Retina (tissue), 1 donor: ENCODE data around the gene DDX39B.
"Not testable (repeated sequence)": the region's sequence is repeated elsewhere in the genome, so short reads cannot be mapped to it uniquely, and the experiment has no call there.

Experiments
- DNase-seq: peaks from one replicate; pipeline ENCODE4 v3.0.0-alpha.2; 2016

The DDX39B gene

DNA sequence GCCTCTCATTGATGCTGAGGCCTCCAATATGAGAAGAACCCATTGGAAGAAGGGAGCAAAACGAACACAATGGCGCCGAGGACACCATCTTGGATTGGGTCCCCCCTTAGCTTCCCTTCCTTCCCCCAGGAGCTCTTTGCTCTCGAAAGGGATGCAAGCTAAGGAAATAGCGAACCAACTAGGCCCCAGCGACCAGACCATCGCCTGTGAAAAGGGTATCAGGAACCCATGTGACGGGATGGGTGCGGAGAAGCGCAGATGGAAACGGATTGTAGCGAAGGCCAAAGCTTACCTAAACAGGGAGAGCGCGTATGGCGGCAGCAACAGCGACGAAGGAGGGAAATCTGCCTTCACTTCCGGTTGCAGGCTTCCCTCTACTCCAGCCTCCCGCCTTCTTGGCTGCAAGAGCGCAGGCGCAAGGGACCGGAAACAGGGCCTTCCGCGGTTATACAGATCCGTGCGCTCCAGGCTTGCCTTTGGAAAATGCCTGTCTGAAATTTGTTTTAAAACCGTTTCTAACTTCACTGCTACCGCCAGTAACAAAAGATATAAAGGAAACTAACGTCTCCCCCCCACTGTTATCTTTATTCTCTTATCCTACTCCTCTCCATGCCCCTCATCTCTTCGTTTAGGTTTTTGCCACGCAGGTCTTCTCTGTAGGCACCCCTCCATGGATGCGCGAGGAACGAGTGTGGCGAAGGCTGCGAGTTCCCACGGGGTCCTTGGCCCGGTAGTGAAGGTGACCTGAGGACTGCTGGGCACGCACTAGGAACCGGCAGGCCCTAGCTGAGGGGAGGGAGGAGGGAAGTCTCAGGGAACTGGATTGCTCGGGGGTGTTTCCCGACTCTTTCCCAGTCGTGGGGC is at the start of gene DDX39B:
TSS of gene DDX39B (minus strand) at position 346 of the 864 bp plus-strand sequence. CDS start 1,471 bp downstream, outside the sequence.
- peak; percentile 99 for DNase-seq

DNA sequence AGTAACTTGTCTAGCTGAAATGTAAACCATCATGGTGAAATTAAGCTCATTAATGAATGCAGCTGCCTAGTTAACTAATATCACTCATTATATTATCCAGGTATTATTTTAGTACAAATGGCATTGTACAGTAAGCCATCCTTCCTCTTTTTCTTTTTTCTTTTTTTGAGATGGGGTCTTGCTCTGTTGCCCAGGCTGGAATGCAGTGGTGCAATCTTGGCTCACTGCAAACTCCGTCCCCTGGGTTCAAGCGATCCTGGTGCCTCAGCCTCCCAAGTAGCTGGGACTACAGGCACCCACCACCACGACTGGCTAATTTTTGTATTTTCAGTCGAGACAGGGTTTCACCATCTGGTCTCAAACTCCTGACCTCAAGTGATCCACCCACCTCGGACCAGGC is 48.9 kb upstream of the DDX39B start:
- not testable (repeated sequence) for DNase-seq

- no peak for DNase-seq
Observed at GRCh38 chr6:31588871-31589650, 47.3 kb upstream of the DDX39B start.

DNA sequence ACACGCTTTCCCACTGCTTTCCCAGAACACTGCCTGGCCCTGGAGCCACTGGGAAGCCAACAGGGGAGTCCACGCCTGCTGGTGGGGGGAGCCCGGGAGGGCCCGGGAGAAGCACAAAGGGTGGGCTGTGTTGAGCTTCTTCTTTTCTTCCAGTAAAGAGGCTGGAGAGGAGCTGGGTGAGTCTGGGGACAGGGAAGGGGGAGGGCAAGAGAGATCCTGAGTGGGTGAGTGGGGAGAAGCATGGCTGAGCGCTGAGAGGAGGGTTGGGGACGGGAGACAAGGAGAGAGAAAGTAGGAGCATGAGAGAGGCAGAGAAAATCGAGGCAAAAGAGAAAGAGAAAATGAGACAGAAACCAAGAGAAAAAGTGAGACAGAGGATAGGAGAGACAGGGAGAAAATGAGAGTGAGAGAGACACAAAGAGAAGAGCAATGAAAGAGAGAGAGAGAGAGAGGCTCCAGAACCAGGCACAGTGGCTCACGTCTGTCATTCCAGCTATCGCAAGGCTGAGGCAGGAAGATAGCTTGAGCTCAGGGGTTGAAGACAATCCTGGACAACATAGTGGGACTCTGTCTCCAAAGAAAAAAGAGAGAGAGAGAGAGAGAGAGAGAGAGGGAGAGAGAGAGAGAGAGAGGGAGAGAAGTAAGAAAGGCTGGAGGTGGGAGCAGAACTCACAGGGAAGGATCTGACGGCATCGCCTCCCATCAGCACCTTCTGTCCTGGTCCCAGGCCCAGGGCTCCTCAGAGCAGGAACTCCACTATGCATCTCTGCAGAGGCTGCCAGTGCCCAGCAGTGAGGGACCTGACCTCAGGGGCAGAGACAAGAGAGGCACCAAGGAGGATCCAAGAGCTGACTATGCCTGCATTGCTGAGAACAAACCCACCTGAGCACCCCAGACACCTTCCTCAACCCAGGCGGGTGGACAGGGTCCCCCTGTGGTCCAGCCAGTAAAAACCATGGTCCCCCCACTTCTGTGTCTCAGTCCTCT is 46.3 kb upstream of the DDX39B start:
- DNase-seq, result no peak

- no peak for DNase-seq
Observed at GRCh38 chr6:31586599-31587281, 44.9 kb upstream of the DDX39B start.

GRCh38 chr6:31586008-31586407 is 44.2 kb upstream of the DDX39B start, which contains the start of gene LST1:
LST1 (plus strand) TSS chr6:31586277; CDS start chr6:31587300, 1,023 bp downstream.
- DNase-seq, result no peak

- DNase-seq, result no peak
Observed at GRCh38 chr6:31585491-31585890, 43.7 kb upstream of the DDX39B start.

GRCh38 chr6:31582230-31582643 is 40.4 kb upstream of the DDX39B start, which contains the start of gene LTB:
LTB (minus strand) TSS chr6:31582424; CDS start chr6:31582417, 7 bp downstream.
- no peak for DNase-seq

DNA sequence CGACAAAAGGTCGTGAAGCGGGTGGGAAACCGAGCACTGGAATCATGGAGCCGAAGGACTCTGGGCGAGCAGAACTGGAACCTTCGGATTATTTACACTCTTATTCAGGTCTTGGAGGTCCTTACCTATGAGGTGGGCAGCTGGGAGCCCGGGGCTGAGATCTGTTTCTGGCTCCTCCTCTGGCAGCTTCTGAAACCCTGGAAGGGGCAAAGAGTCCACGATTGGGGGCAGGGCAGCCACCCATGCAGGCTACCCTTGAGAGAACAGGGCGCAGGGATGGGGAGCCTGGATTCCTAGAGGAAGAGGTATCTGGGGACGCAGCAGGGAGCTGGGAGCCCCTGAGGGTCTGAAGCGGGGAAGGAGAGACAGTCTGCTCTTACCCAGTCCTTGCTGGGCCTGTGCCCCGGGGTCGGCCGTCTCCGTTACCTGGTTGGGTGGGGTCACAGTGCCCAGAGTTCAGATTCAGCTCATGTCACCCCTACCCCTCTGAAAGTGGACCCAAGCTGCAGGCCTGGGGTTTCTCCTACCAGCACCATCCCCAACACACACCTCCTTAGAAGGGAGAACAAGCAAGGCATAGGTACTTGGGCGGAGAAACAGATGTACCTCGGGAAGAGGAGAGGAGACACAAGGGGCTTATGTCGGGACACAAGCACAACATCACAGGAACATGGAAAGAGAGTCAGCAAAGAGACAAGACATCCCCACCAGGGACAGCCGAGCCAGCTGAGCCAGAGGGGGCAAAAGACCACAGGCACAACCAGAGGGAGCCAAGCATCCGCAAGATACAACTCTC is 39.8 kb upstream of the DDX39B start:
- DNase-seq, result no peak

- peak; percentile 94 for DNase-seq
Observed at GRCh38 chr6:31580807-31581433, 39.1 kb upstream of the DDX39B start.

DNA sequence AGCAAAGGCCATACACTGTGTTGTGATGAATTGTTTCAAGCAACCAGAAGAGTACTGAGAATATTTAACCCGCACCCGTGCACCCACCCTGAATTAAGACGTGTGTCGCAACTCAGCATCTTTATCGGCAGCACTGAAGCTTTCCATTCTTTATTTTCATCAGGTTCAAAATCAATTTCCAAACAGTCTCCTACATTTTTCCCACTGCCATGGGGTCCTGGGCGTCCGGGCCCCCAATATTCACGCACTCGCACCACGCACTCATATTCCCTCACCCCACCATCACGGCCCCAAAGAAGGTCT is 38.6 kb upstream of the DDX39B start:
- no peak for DNase-seq

- DNase-seq, result no peak
Observed at GRCh38 chr6:31579546-31580437, 38.0 kb upstream of the DDX39B start.

DNA sequence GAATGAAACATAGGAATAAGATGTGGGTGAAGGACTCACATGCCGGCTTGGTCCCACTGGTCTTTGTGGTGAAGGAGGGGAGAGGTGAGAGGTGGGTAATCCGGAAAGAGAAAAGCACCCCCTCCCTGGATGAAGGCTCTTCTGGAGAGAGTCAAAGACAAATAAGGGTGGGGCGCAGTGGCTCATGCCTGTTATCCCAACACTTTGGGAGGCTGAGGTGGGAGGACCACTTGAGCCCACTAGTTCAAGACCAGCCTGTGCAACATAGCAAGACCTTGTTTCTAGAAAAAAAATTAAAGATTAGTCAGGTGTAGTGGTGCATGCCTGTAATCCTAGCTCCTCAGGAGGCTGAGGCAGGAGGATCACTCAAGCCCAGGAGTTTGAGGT is 37.3 kb upstream of the DDX39B start:
- DNase-seq, result no peak

DNA sequence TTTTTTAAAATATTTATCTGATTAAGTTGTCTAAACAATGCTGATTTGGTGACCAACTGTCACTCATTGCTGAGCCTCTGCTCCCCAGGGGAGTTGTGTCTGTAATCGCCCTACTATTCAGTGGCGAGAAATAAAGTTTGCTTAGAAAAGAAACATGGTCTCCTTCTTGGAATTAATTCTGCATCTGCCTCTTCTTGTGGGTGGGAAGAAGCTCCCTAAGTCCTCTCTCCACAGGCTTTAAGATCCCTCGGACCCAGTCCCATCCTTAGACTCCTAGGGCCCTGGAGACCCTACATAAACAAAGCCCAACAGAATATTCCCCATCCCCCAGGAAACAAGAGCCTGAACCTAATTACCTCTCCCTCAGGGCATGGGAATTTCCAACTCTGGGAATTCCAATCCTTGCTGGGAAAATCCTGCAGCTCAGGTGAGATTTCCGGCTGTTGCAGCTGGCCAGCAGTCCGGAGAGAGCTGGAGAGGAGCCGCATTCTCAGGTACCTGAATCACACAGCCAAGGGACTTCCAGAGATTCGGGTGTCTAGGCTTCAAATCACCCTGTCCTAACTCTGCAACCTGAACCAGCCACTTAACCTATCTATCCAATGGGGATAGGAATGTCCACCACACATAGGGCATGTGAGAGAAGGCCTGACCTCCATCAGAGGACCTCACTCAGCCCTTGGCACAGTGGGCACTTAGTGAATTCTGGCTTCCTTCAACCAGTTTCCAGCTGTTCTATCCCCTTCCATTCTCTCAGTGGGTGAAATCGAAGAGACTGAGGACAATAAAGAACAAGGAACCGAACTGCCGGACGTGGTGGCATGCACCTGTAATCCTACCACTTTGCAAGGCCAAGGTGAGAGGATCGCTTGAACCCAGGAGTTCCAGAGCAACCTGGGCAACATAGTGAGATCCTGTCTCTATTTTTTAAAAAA is 36.6 kb upstream of the DDX39B start:
- no peak for DNase-seq

- DNase-seq, result no peak
Observed at GRCh38 chr6:31577579-31577966, 35.8 kb upstream of the DDX39B start.

- no peak for DNase-seq
Observed at GRCh38 chr6:31576897-31577578, 35.2 kb upstream of the DDX39B start.

DNA sequence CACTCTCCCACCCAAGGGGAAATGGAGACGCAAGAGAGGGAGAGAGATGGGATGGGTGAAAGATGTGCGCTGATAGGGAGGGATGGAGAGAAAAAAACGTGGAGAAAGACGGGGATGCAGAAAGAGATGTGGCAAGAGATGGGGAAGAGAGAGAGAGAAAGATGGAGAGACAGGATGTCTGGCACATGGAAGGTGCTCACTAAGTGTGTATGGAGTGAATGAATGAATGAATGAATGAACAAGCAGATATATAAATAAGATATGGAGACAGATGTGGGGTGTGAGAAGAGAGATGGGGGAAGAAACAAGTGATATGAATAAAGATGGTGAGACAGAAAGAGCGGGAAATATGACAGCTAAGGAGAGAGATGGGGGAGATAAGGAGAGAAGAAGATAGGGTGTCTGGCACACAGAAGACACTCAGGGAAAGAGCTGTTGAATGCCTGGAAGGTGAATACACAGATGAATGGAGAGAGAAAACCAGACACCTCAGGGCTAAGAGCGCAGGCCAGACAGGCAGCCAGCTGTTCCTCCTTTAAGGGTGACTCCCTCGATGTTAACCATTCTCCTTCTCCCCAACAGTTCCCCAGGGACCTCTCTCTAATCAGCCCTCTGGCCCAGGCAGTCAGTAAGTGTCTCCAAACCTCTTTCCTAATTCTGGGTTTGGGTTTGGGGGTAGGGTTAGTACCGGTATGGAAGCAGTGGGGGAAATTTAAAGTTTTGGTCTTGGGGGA is 34.3 kb upstream of the DDX39B start:
- no peak for DNase-seq
